Thoracic aorta (tissue), 2 donors: Measurements from ENCODE around the gene CAD. TPM values are rescaled to one million over a fixed set of nuclear protein-coding genes. Genes with fewer than 3 reads are reported as not detected.
"Not testable (repeated sequence)": the region's sequence is repeated elsewhere in the genome, so short reads cannot be mapped to it uniquely, and the experiment has no call there.

Experiments used
- ATAC-seq: fragments of 150-250 bp; one replicate; pipeline ENCODE4 v1.8.0; 2017; ENCODE audit warnings: low read depth; ENCODE audit not compliant: insufficient number of reproducible peaks, low FRiP score
- DNase-seq: peaks from one replicate; pipeline ENCODE4 v3.0.0-alpha.2; 2020; ENCODE audit warnings: low spot score
- H3K27ac ChIP-seq, 2 donors: fragments of 200-600 bp; sonication (generic); 1 replicate in 1 of 2; 2 replicates in 1 of 2; pipeline ENCODE4 v1.5.1; 2016; ENCODE audit warnings: mild to moderate bottlenecking in 2 of 2, moderate library complexity in 2 of 2
- H3K27me3 ChIP-seq: fragments of 200-600 bp; sonication (generic); replicated peaks from 2 replicates; pipeline ENCODE4 v1.6.0; 2016; ENCODE audit warnings: mild to moderate bottlenecking; ENCODE audit not compliant: insufficient read depth
- H3K36me3 ChIP-seq: fragments of 200-600 bp; sonication (generic); one replicate; pipeline ENCODE4 v1.5.1; 2016
- H3K4me1 ChIP-seq, 2 donors: fragments of 200-600 bp; sonication (generic); 1 replicate in 1 of 2; 2 replicates in 1 of 2; pipeline versions ENCODE4 v1.5.1 to v1.6.0; 2016; ENCODE audit warnings: low read depth in 2 of 2, mild to moderate bottlenecking in 1 of 2; ENCODE audit not compliant: control insufficient read depth in 1 of 2
- H3K4me3 ChIP-seq: fragments of 200-600 bp; sonication (generic); 2 replicates; pipeline ENCODE4 v1.5.1; 2016; ENCODE audit warnings: mild to moderate bottlenecking
- H3K9me3 ChIP-seq: fragments of 200-600 bp; sonication (generic); 2 replicates; pipeline ENCODE4 v1.5.1; 2016
- total RNA-seq, 2 donors: library from RNA; depleted of rRNA; stranded (reverse); fragments of >200 nt; gene quantifications; one replicate each; pipeline versions ENCODE4 v1.1.0 to v1.2.3, GENCODE V29; 2016
- TF ChIP-seq, protein P1 (sequence below): fragments of 200-600 bp; sonication (generic); IDR thresholded peaks from one replicate; pipeline ENCODE4 v1.5.1; 2019; ENCODE audit warnings: antibody characterized with exemption

CAD gene
- total RNA-seq, 2 donors from 2014 or later: 16.2 to 25.0 TPM

GRCh38 chr2:27194538-27195354, 22.4 kb upstream of the CAD start:
- Histone ChIP-seq H3K36me3 (no peaks in the 10 kb centered on the region), H3K9me3 (no peaks in the 10 kb centered on the region), H3K27me3 (no peaks in the 10 kb centered on the region), H3K4me1 (no peaks in the 10 kb centered on the region), H3K27ac (no peak overlapping the region), H3K4me3 (no peak overlapping the region)
- TF ChIP-seq, protein P1, sequence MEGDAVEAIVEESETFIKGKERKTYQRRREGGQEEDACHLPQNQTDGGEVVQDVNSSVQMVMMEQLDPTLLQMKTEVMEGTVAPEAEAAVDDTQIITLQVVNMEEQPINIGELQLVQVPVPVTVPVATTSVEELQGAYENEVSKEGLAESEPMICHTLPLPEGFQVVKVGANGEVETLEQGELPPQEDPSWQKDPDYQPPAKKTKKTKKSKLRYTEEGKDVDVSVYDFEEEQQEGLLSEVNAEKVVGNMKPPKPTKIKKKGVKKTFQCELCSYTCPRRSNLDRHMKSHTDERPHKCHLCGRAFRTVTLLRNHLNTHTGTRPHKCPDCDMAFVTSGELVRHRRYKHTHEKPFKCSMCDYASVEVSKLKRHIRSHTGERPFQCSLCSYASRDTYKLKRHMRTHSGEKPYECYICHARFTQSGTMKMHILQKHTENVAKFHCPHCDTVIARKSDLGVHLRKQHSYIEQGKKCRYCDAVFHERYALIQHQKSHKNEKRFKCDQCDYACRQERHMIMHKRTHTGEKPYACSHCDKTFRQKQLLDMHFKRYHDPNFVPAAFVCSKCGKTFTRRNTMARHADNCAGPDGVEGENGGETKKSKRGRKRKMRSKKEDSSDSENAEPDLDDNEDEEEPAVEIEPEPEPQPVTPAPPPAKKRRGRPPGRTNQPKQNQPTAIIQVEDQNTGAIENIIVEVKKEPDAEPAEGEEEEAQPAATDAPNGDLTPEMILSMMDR: no peak
- ATAC-seq: no peak
- no peak for DNase-seq

GRCh38 chr2:27195799-27196198, 21.4 kb upstream of the CAD start:
- DNase-seq, ATAC-seq, H3K4me3 ChIP-seq: not testable (repeated sequence)

DNA sequence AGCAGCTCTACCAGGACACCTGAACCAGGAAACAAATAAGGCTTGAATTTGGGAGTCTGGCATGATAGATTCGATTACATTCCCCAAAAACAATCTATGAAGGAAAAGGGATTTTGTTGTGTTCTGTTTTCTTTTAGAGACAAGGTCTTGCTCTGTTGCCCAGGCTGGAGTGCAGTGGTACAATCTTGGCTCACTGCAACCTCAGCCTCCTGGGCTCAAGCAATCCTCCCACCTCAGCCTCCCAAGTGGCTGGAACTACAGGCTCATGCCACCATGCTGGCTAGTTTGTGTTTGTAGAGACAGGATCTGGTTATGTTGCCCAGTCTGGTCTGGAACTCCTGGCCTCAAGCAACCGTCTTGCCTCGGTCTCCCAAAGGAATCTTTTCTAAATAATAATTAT, 19.1 kb upstream of the CAD start:
- H3K9me3 ChIP-seq, H3K4me3 ChIP-seq, H3K27ac ChIP-seq, ATAC-seq, H3K4me1 ChIP-seq, DNase-seq, H3K27me3 ChIP-seq: not testable (repeated sequence)
- peaks cover 11% of the 10 kb centered on the region for H3K36me3 ChIP-seq

More at GRCh38 chr2:27195799-27196198, 21.4 kb upstream of the CAD start:
- H3K27me3 ChIP-seq, H3K4me1 ChIP-seq, H3K36me3 ChIP-seq, H3K9me3 ChIP-seq, H3K27ac ChIP-seq: not testable (repeated sequence)

- TF ChIP-seq, protein P1: no peak
- DNase-seq (no peak), ATAC-seq (no peak)
- Histone ChIP-seq H3K36me3 (peaks cover 16% of the 10 kb centered on the region), H3K4me3 (no peak overlapping the region), H3K27me3 (no peaks in the 10 kb centered on the region), H3K27ac (no peak overlapping the region), H3K4me1 (no peaks in the 10 kb centered on the region), H3K9me3 (no peaks in the 10 kb centered on the region)
Observed at GRCh38 chr2:27198627-27199026, 18.5 kb upstream of the CAD start.

DNA sequence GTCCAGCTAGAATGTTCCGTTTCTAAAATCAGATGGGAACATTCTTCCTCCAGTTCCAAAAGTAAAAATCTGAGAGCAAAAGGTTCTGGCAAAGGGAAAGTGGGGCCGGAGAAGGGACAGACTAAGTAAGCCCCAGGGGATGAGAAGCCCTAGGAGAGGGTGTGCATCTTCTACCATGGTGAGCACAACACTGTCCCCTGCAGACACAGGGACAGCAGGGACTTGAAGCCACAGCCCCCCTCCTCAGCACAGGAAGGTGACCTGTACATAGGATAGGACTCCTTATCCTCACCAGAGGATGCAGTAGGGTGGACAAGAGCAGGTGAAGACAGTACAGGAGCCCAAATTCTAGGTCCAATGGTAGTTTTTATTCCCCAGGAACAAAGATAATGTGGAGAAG, 17.9 kb upstream of the CAD start:
- no peak overlapping the region for H3K27ac ChIP-seq
- no peak for DNase-seq
- no peaks in the 10 kb centered on the region for H3K27me3 ChIP-seq
- H3K4me1 ChIP-seq: no peaks in the 10 kb centered on the region
- TF ChIP-seq, protein P1: no peak
- no peak for ATAC-seq
- peaks cover 23% of the 10 kb centered on the region for H3K36me3 ChIP-seq
- H3K4me3 ChIP-seq: no peak overlapping the region
- H3K9me3 ChIP-seq: no peaks in the 10 kb centered on the region

DNA sequence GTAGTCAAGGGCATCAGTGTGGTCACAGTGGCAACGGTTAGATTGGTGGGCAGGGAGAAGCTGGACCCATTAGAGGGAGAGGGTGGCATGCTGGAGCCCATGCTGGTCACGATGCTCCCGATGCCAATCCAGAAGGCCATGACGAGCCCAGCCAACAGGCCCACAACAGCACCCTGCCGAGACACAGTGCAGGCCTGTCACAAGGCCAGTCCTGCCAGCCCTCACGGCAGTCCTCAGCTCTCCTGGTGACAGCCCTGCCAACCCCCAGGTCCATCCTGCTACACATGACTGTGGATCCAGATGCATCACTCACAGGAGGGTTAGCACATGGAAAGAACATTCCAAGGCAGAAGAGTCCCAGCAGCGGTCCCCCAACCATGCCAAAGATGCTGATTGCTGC, 15.5 kb upstream of the CAD start:
- H3K36me3 ChIP-seq: peaks cover 38% of the 10 kb centered on the region
- TF ChIP-seq, protein P1: no peak
- no peak for DNase-seq
- H3K27me3 ChIP-seq: no peaks in the 10 kb centered on the region
- no peaks in the 10 kb centered on the region for H3K9me3 ChIP-seq
- ATAC-seq: no peak
- H3K4me1 ChIP-seq: no peaks in the 10 kb centered on the region
- no peak overlapping the region for H3K4me3 ChIP-seq
- H3K27ac ChIP-seq: no peak overlapping the region
